Mammary epithelial cell (primary cell): ENCODE measurements around the gene TMEM203.

Experiments used
- CTCF ChIP-seq, 2 donors: IDR thresholded peaks in 1 of 2; conservative IDR thresholded peaks in 1 of 2; 2 replicates each; pipeline ENCODE4 v1.5.1; 2011 to 2012; ENCODE audit warnings: inconsistent platforms in 2 of 2, low read length in 2 of 2, mild to moderate bottlenecking in 2 of 2, control low read depth in 1 of 2, low read depth in 1 of 2; ENCODE audit not compliant: insufficient read depth in 1 of 2; ENCODE audit errors: extremely low read depth in 1 of 2
- EZH2 ChIP-seq: IDR thresholded peaks from 2 replicates; pipeline ENCODE4 v1.6.1; 2012; ENCODE audit warnings: low read length, inconsistent platforms, borderline replicate concordance

- TF ChIP-seq CTCF (conservative IDR thresholded peaks at IDR 0.05 in 1 of 2, IDR thresholded peaks at IDR 0.05 in 1 of 2; ENCODE audit: extremely low read depth in 1 of 2, insufficient read depth in 1 of 2, low read depth in 1 of 2, low read length in 2 of 2) (no peak), EZH2 (no peak)
Observed at GRCh38 chr9:137251194-137251461, 45.7 kb upstream of the TMEM203 start, which contains the start of gene STPG3.
